AG10803 (cell line): ENCODE data around the gene NSMCE1.

Experiments
- DNase-seq: peaks from one replicate; pipeline ENCODE4 v3.0.0; 2010; ENCODE audit warnings: low read depth
- H3K4me3 ChIP-seq: 2 replicates; pipeline ENCODE4 v1.5.1; 2011; ENCODE audit warnings: mild to moderate bottlenecking, low read length, control low read depth
- CTCF ChIP-seq: conservative IDR thresholded peaks from 2 replicates; pipeline ENCODE4 v1.5.1; 2011; ENCODE audit warnings: mild to moderate bottlenecking, low read length, control low read depth, inconsistent platforms

The NSMCE1 gene

DNA sequence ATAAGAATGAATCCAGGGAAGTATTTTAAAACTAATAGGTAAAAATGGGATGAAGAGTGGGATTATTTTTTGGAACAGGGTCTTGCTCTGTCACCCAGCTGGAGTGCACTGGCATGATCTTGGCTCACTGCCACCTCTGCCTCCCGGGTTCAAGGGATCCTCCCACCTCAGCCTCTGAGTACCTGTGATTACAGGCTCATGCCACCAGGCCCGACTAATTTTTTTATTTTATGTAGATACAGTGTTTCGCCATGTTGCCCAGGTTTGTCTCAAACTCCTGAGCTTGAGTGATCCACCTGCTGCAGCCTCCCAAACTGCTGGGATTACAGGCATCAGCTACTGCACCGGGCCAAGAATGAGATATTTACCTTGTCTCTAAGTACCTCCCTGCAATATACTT, 22.1 kb downstream of the NSMCE1 start:
- TF ChIP-seq CTCF: no peak
- DNase-seq: no peak
- no peak overlapping the region for H3K4me3 ChIP-seq

DNA sequence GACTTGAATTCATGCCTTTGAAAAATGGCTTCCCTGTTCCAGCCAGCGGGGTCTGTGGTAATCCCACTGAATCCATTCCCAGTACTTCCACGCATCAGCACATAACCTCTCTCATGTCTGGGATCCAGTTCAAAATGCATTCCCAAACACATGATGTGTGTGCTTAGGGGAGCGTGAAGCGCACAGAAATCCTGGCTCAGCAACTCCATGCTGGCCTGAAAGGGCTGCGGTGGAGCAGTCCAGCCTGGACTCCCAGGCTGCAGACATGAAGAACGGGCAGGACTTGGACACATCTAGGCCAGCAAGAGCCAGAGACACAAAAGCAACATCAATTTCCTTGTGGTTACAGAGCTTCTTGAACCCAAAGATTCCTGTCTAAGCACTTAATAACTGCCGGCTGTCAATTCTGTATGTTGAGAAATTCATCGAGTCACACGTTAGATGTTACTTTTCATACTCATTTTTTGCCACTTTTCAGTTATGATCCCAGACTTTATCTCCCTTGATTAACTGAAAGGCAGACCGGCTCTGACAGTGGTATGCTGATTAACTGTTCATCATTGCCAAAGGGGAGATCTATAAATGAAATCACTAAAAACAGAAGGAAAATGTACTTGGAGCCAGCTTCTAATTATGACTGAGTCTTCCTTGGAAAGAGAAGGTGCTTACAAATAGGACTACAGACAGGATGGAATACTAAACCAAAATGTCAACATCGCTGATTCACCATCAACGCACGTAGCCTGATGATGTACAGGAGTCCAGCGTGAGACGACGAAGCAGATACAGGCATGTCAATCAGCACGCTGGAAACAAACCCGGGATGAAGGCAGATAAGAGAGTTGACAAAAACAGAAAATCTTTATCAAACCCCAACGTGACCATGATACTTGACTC, 23.0 kb downstream of the NSMCE1 start:
- no peak for TF ChIP-seq CTCF
- DNase-seq: peak; percentile 97
- H3K4me3 ChIP-seq: no peak overlapping the region

- no peak overlapping the region for H3K4me3 ChIP-seq
- no peak for TF ChIP-seq CTCF
- no peak for DNase-seq
Observed at GRCh38 chr16:27244363-27244755, 24.2 kb downstream of the NSMCE1 start.

DNA sequence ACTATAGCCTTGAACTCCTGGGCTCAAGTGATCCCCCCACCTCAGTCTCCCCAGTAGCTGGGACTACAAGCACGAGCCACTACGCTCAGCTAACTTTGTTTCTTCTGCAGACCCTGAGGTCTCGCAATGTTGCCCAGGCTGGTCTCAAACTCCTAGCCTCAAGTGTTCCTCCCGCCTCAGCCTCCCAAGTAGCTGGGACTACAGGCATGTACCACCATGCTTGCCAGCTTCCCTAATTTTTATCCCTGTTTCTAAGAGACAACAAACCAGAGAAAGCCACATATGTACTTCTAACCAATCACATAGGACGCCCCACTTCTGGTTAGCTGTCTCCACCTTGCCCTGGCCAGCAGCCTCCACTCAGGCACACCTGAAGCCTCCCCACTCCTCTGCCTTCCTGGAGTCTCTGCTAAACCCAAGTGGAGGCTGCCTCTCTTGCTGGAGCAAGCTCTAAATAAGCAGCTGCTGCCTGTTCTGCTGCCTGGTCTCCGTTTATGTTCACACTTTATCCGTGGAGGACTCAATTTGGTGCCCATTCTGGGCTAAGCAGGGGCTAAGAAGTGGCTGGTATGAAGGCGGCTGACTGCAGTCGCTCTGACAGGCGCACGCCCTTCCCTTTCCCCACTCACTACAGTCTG, 24.7 kb downstream of the NSMCE1 start:
- H3K4me3 ChIP-seq: no peak overlapping the region
- no peak for TF ChIP-seq CTCF
- no peak for DNase-seq

DNA sequence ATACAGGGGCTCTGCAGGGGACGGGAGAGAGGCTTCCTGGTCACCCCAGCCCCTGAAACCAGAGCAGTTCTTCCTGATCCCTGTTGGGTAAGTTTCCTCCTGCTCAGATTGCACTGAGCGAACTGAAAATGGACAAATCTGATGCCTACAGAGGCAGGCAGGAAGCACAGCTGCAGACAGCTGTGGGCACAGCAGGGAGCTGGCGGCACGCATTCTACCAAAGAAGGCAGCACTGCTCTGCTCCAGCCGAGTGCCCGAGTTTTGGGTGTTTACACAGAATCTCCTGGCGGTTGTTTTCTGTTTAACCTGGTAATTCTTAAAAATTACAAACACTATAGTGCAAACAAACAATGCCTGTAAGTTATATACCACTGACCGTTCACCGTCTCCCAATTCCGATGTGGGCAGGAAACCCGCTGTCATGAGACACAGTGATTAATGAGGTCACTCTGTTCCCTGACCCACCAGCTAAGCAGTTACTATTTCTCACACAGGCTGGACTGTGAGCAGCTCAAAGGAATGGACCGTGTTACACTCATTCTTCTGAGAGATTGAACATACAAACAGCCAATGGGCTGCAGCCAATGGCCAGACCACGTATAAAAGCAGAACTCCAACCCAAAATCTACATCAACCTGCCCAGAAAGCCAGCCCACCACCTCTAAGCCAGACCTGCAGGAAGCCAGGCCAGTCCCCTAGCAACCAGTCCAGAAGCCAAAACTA, 25.5 kb downstream of the NSMCE1 start:
- peak; percentile 13; the same call in 1 of the 2 replicates for TF ChIP-seq CTCF
- DNase-seq: peak; percentile 81
- H3K4me3 ChIP-seq: peak overlapping the region; percentile 39

DNA sequence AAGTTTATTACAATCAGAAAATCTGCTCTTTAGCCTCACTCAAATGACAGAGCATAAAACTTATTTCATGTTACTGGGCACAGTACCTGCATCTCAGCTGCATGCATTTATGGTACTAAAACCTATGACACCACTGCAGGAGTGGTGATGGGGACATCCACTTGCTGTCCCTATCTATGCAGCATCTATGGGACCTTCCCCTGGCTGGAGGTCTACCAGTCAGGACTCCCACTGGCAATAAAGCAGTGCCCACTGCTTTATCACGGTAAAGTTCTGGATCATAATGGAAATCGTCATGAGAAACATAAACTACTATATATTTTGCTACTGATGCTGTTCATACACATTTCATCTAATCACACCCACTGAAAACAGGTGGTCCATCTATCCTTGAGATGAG, 26.2 kb downstream of the NSMCE1 start:
- peak overlapping the region; percentile 39 for H3K4me3 ChIP-seq
- TF ChIP-seq CTCF: no peak
- no peak for DNase-seq
